Measurements from ENCODE around the gene PPFIA2.
"Not testable (repeated sequence)": the region's sequence is repeated elsewhere in the genome, so short reads cannot be mapped to it uniquely, and the experiment has no call there.

PPFIA2 gene

GRCh38 chr12:81211306-81211705, 547.8 kb downstream of the PPFIA2 start:
- DNase-seq (ENCODE audit: low spot score) = no peak

- not testable (repeated sequence) for DNase-seq (ENCODE audit: low spot score)
These were observed 549.4 kb downstream of the PPFIA2 start for GRCh38 chr12:81209772-81210225.

GRCh38 chr12:81209012-81209411, 550.1 kb downstream of the PPFIA2 start:
- DNase-seq (ENCODE audit: low spot score) = no peak

GRCh38 chr12:81208187-81208911, 550.8 kb downstream of the PPFIA2 start:
- DNase-seq (ENCODE audit: low spot score) = no peak

All from SW480 (cell line).